WTC11 (cell line): ENCODE results near the gene NTNG2. TPM values are rescaled to one million over a fixed set of nuclear protein-coding genes. Genes with fewer than 3 reads are reported as not detected.

Experiments
- ATAC-seq: fragments of 200-7000 bp; cut with Tn5 transposase; 2 replicates; pipeline ENCODE4 v1.10.0; 2021; ENCODE audit warnings: mild to moderate bottlenecking, moderate library complexity
- CTCF ChIA-PET: fragments of 300-600 bp; sonication (Branson Sonifier 250); formaldehyde crosslinking; loops from one replicate; lab custom pipeline; 2021; ENCODE audit warnings: antibody characterized with exemption; lab: Charles Lee
- POLR2A ChIA-PET: fragments of 350-600 bp; sonication (Branson Sonifier 250); formaldehyde crosslinking; loops from one replicate; lab custom pipeline; 2021; ENCODE audit warnings: antibody characterized with exemption; lab: Charles Lee
- DNase-seq: peaks from one replicate; pipeline ENCODE4 v3.0.0; 2021; ENCODE audit warnings: low spot score
- H3K27ac Mint-ChIP-seq: 2 replicates; pipeline ENCODE4 v1.8.0; 2021; ENCODE audit warnings: mixed read lengths
- H3K27me3 Mint-ChIP-seq: 2 replicates; pipeline ENCODE4 v1.8.0; 2021; ENCODE audit warnings: low read depth, mild to moderate bottlenecking, moderate library complexity, mixed read lengths
- H3K36me3 Mint-ChIP-seq: 2 replicates; pipeline ENCODE4 v1.8.0; 2021; ENCODE audit warnings: mixed read lengths
- H3K4me1 Mint-ChIP-seq: 2 replicates; pipeline ENCODE4 v1.8.0; 2022; ENCODE audit warnings: mixed read lengths
- H3K4me3 Mint-ChIP-seq: 2 replicates; pipeline ENCODE4 v1.8.0; 2021; ENCODE audit warnings: mild to moderate bottlenecking, moderate library complexity, mixed read lengths
- H3K9me3 Mint-ChIP-seq: 2 replicates; pipeline ENCODE4 v1.8.0; 2021; ENCODE audit warnings: mixed read lengths
- ATF1 ChIP-seq: sonication (generic); formaldehyde crosslinking; IDR thresholded peaks from 2 replicates; pipeline ENCODE4 v1.8.1; 2023; ENCODE audit warnings: mild to moderate bottlenecking, moderate library complexity, missing genetic modification reagents
- ATF6 ChIP-seq: sonication (generic); formaldehyde crosslinking; IDR thresholded peaks from 2 replicates; pipeline ENCODE4 v1.8.1; 2023; ENCODE audit warnings: mild to moderate bottlenecking, missing genetic modification reagents
- CREB1 ChIP-seq: sonication (generic); formaldehyde crosslinking; IDR thresholded peaks from 2 replicates; pipeline ENCODE4 v1.8.0; 2023; ENCODE audit warnings: mild to moderate bottlenecking, missing genetic modification reagents
- EMX1 ChIP-seq: fragments of 250-450 bp; sonication (Bioruptor Pico); IDR thresholded peaks from 2 replicates; pipeline ENCODE4 v1.8.0; 2021; ENCODE audit warnings: mild to moderate bottlenecking
- FOXJ3 ChIP-seq: sonication (generic); formaldehyde crosslinking; IDR thresholded peaks from 2 replicates; pipeline ENCODE4 v1.9.0; 2021; ENCODE audit warnings: missing genetic modification reagents, mild to moderate bottlenecking, borderline replicate concordance
- GABPB1 ChIP-seq: sonication (generic); formaldehyde crosslinking; IDR thresholded peaks from 2 replicates; pipeline ENCODE4 v1.8.1; 2023; ENCODE audit warnings: mild to moderate bottlenecking, missing genetic modification reagents
- HMGA2 ChIP-seq: fragments of 250-450 bp; sonication (Bioruptor Pico); IDR thresholded peaks from 2 replicates; pipeline ENCODE4 v1.4.0; 2021; ENCODE audit warnings: mild to moderate bottlenecking, moderate library complexity
- JAZF1 ChIP-seq: fragments of 250-450 bp; sonication (Bioruptor Pico); IDR thresholded peaks from 2 replicates; pipeline ENCODE4 v1.9.0; 2021; ENCODE audit warnings: moderate library complexity, mild to moderate bottlenecking, inconsistent platforms
- KAT7 ChIP-seq: sonication (generic); formaldehyde crosslinking; IDR thresholded peaks from 2 replicates; pipeline ENCODE4 v1.8.1; 2023; ENCODE audit warnings: missing genetic modification reagents, mild to moderate bottlenecking, borderline replicate concordance
- MLX ChIP-seq: sonication (generic); formaldehyde crosslinking; IDR thresholded peaks from 2 replicates; pipeline ENCODE4 v1.8.1; 2023; ENCODE audit warnings: mild to moderate bottlenecking, missing genetic modification reagents, moderate library complexity
- MXD4 ChIP-seq: fragments of 250-450 bp; sonication (Bioruptor Pico); IDR thresholded peaks from 2 replicates; pipeline ENCODE4 v1.8.0; 2021; ENCODE audit warnings: mild to moderate bottlenecking, moderate library complexity, borderline replicate concordance
- NFATC4 ChIP-seq: fragments of 250-450 bp; sonication (Bioruptor Pico); IDR thresholded peaks from 2 replicates; pipeline ENCODE4 v1.9.0; 2021; ENCODE audit warnings: mild to moderate bottlenecking
- NFE2L1 ChIP-seq: sonication (generic); formaldehyde crosslinking; IDR thresholded peaks from 2 replicates; pipeline ENCODE4 v1.8.1; 2023; ENCODE audit warnings: missing genetic modification reagents
- NFYB ChIP-seq: sonication (generic); formaldehyde crosslinking; conservative IDR thresholded peaks from 2 replicates; pipeline ENCODE4 v1.8.0; 2022; ENCODE audit warnings: low read depth, missing genetic modification reagents
- OVOL2 ChIP-seq: fragments of 250-450 bp; sonication (Bioruptor Pico); IDR thresholded peaks from 2 replicates; pipeline ENCODE4 v1.9.0; 2021; ENCODE audit warnings: mild to moderate bottlenecking, borderline replicate concordance
- PREB ChIP-seq: sonication (generic); formaldehyde crosslinking; IDR thresholded peaks from 2 replicates; pipeline ENCODE4 v1.8.1; 2022; ENCODE audit warnings: mild to moderate bottlenecking, missing genetic modification reagents, moderate library complexity, borderline replicate concordance
- RELA ChIP-seq: sonication (generic); formaldehyde crosslinking; IDR thresholded peaks from 2 replicates; pipeline ENCODE4 v1.8.1; 2022; ENCODE audit warnings: missing genetic modification reagents, mild to moderate bottlenecking, borderline replicate concordance
- SOX15 ChIP-seq: fragments of 250-450 bp; sonication (Bioruptor Pico); IDR thresholded peaks from 2 replicates; pipeline ENCODE4 v1.9.0; 2021; ENCODE audit warnings: mild to moderate bottlenecking
- ZMAT4 ChIP-seq: fragments of 250-450 bp; sonication (Bioruptor Pico); IDR thresholded peaks from 2 replicates; pipeline ENCODE4 v1.9.0; 2021; ENCODE audit warnings: mild to moderate bottlenecking
- ZNF317 ChIP-seq: sonication (generic); formaldehyde crosslinking; IDR thresholded peaks from 2 replicates; pipeline ENCODE4 v1.8.1; 2023; ENCODE audit warnings: low read depth, mild to moderate bottlenecking, moderate library complexity, missing genetic modification reagents, borderline replicate concordance
- ZNF416 ChIP-seq: fragments of 250-450 bp; sonication (Bioruptor Pico); IDR thresholded peaks from 2 replicates; pipeline ENCODE4 v1.9.0; 2021; ENCODE audit warnings: mild to moderate bottlenecking, inconsistent platforms
- ZNF423 ChIP-seq: fragments of 250-450 bp; sonication (Bioruptor Pico); IDR thresholded peaks from 2 replicates; pipeline ENCODE4 v2.1.2; 2022; ENCODE audit warnings: mild to moderate bottlenecking, moderate library complexity
- ZNF532 ChIP-seq: fragments of 250-450 bp; sonication (Bioruptor Pico); IDR thresholded peaks from 2 replicates; pipeline ENCODE4 v1.9.0; 2021; ENCODE audit warnings: mild to moderate bottlenecking, borderline replicate concordance
- ZNF671 ChIP-seq: fragments of 250-450 bp; sonication (Bioruptor Pico); IDR thresholded peaks from 2 replicates; pipeline ENCODE4 v1.8.0; 2021; ENCODE audit warnings: mild to moderate bottlenecking
- total RNA-seq: library from RNA; stranded (reverse); gene quantifications from 3 replicates; pipeline ENCODE4 v1.2.3, GENCODE V29; 2021

The NTNG2 gene
- total RNA-seq, 1 experiment from 2014 or later: 3.1 TPM

- H3K4me3 Mint-ChIP-seq: peak overlapping the region; percentile 80
- peaks cover 3% of the 10 kb centered on the region; the same call in 1 of the 2 replicates for H3K9me3 Mint-ChIP-seq
- ChIA-PET POLR2A (no interaction called here), CTCF (interaction anchor here (1.1 to 3.2 kb wide), 5 partner anchors 25 to 94 kb away, joined by 3 to 16 read pairs (median 6); no protein-coding TSS in a partner anchor)
- TF ChIP-seq NFATC4 (CRISPR knock-in tag) (no peak), CREB1 (CRISPR knock-in tag) (no peak), EMX1 (CRISPR knock-in tag) (no peak), ZNF423 (CRISPR knock-in tag) (no peak), ZNF416 (CRISPR knock-in tag) (no peak), NFE2L1 (CRISPR knock-in tag) (no peak), ATF1 (CRISPR knock-in tag) (no peak), ZNF671 (CRISPR knock-in tag) (no peak), OVOL2 (CRISPR knock-in tag) (no peak), ZNF532 (CRISPR knock-in tag) (no peak), MLX (no peak), SOX15 (CRISPR knock-in tag) (no peak)
- no peak for DNase-seq
- peaks cover 34% of the 10 kb centered on the region for H3K4me1 Mint-ChIP-seq
- H3K36me3 Mint-ChIP-seq: no peaks in the 10 kb centered on the region
- no peak for ATAC-seq
- peak overlapping the region; percentile 71; the same call in 1 of the 2 replicates for H3K27ac Mint-ChIP-seq
- H3K27me3 Mint-ChIP-seq: peaks cover 3% of the 10 kb centered on the region; the same call in 1 of the 2 replicates
Measured at GRCh38 chr9:132141948-132142594, 19.8 kb upstream of the NTNG2 start.

GRCh38 chr9:132142924-132143323 lies 18.9 kb upstream of the NTNG2 start:
- Mint-ChIP-seq H3K27me3 (peaks cover 3% of the 10 kb centered on the region; the same call in 1 of the 2 replicates), H3K27ac (no peak overlapping the region), H3K9me3 (peaks cover 3% of the 10 kb centered on the region; the same call in 1 of the 2 replicates), H3K36me3 (no peaks in the 10 kb centered on the region), H3K4me3 (no peak overlapping the region), H3K4me1 (peaks cover 29% of the 10 kb centered on the region)
- DNase-seq (no peak), ATAC-seq (no peak)
- ChIA-PET POLR2A (no interaction called here), CTCF (interaction anchor here (0.8 to 3.2 kb wide), 4 partner anchors 11 to 93 kb away, joined by 3 to 16 read pairs (median 6); no protein-coding TSS in a partner anchor)
- TF ChIP-seq NFYB (CRISPR knock-in tag): no peak
- TF ChIP-seq GABPB1 (CRISPR knock-in tag): no peak
- TF ChIP-seq ZMAT4 (CRISPR knock-in tag): no peak
- no peak for TF ChIP-seq MXD4 (CRISPR knock-in tag)
- no peak for TF ChIP-seq RELA
- TF ChIP-seq FOXJ3 (CRISPR knock-in tag): no peak
- TF ChIP-seq KAT7: no peak

GRCh38 chr9:132143359-132143758 lies 18.5 kb upstream of the NTNG2 start:
- Mint-ChIP-seq H3K36me3 (no peaks in the 10 kb centered on the region), H3K4me3 (no peak overlapping the region), H3K27me3 (peaks cover 3% of the 10 kb centered on the region; the same call in 1 of the 2 replicates), H3K4me1 (peaks cover 29% of the 10 kb centered on the region), H3K9me3 (peaks cover 3% of the 10 kb centered on the region; the same call in 1 of the 2 replicates), H3K27ac (no peak overlapping the region)
- ChIA-PET CTCF (interaction anchor here (0.8 to 3.2 kb wide), 4 partner anchors 11 to 93 kb away, joined by 3 to 16 read pairs (median 6); no protein-coding TSS in a partner anchor), POLR2A (no interaction called here)
- DNase-seq: no peak
- ATAC-seq: no peak
- TF ChIP-seq PREB (CRISPR knock-in tag) (no peak), ATF6 (CRISPR knock-in tag) (no peak), JAZF1 (CRISPR knock-in tag) (no peak), HMGA2 (no peak), ZNF317 (CRISPR knock-in tag) (no peak)
